Hypothalamus (tissue), 51 donors: ENCODE data around the gene ST6GALNAC3.

ENCODE experiments used
- DNase-seq, 51 donors: peaks; one replicate each; lab custom pipeline; 2025; lab: John Stamatoyannopoulos, UW

Gene ST6GALNAC3

GRCh38 chr1:76278711-76279100 is 204.2 kb downstream of the ST6GALNAC3 start:
- DNase-seq: no peak

- DNase-seq: peak in 30 of 51 donors; percentile 3 to 64 (median 21)
These were observed 204.7 kb downstream of the ST6GALNAC3 start for GRCh38 chr1:76279101-76279748.

GRCh38 chr1:76281306-76281705 is 206.8 kb downstream of the ST6GALNAC3 start:
- DNase-seq: peak in 19 of 51 donors; percentile 3 to 44 (median 12)

- DNase-seq: no peak
These were observed 210.3 kb downstream of the ST6GALNAC3 start for GRCh38 chr1:76284842-76285241.

- no peak for DNase-seq
These were observed 211.1 kb downstream of the ST6GALNAC3 start for GRCh38 chr1:76285578-76286135.

- no peak for DNase-seq
These were observed 213.4 kb downstream of the ST6GALNAC3 start for GRCh38 chr1:76287917-76288316.

- no peak for DNase-seq
These were observed 214.4 kb downstream of the ST6GALNAC3 start for GRCh38 chr1:76288758-76289483.

- no peak for DNase-seq
These were observed 215.1 kb downstream of the ST6GALNAC3 start for GRCh38 chr1:76289692-76290091.

GRCh38 chr1:76290271-76290670 is 215.7 kb downstream of the ST6GALNAC3 start:
- no peak for DNase-seq

- no peak for DNase-seq
These were observed 216.6 kb downstream of the ST6GALNAC3 start for GRCh38 chr1:76291191-76291590.

GRCh38 chr1:76291737-76292136 is 217.2 kb downstream of the ST6GALNAC3 start:
- DNase-seq: no peak

- DNase-seq: no peak
These were observed 218.1 kb downstream of the ST6GALNAC3 start for GRCh38 chr1:76292418-76293184.

GRCh38 chr1:76293831-76294230 is 219.3 kb downstream of the ST6GALNAC3 start:
- DNase-seq: no peak

GRCh38 chr1:76294482-76295194 is 220.1 kb downstream of the ST6GALNAC3 start:
- DNase-seq: no peak

- DNase-seq: no peak
These were observed 223.9 kb downstream of the ST6GALNAC3 start for GRCh38 chr1:76298399-76298798.

GRCh38 chr1:76299036-76299435 is 224.5 kb downstream of the ST6GALNAC3 start:
- peak in 1 of 51 donors; percentile 71 for DNase-seq

GRCh38 chr1:76300556-76300955 is 226.0 kb downstream of the ST6GALNAC3 start:
- DNase-seq: no peak

GRCh38 chr1:76302711-76303339 is 228.3 kb downstream of the ST6GALNAC3 start:
- DNase-seq: no peak

- DNase-seq: no peak
These were observed 228.8 kb downstream of the ST6GALNAC3 start for GRCh38 chr1:76303340-76303717.

- no peak for DNase-seq
These were observed 238.8 kb downstream of the ST6GALNAC3 start for GRCh38 chr1:76313304-76313703.
